ENCODE results near the gene CDO1.

Gene CDO1

DNA sequence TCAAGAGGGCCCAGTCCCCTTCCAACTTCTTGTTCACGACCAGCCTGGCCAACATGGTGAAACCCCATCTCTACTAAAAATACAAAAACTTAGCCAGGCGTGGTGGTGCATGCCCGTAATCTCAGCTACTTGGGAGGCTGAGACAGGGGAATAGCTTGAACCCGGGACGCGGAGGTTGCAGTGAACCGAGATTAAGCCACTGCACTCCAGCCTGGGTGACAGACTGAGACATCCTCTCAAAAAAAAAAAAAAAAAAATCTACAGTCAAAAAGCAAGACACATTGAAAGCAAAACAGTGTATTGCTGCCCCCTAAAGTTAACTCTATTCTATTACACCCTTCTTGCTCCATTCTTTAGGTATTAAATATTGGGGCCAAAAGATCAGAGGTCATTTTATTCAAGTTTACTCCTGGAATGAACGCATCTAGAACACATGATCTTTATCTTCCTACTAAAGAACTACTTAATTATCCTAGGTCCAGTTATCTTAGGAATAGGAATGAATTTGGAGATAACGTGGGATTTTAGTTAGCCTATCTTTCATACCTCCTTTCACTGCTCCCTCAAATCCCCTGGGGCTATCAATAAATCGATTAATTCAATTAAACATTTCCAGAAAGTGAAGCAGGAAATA, 22.5 kb upstream of the CDO1 start:
- H3K4me3 ChIP-seq (replicated peaks; ENCODE audit: insufficient read depth, low read length) = peak overlapping the region; percentile 71; the same call in 1 of the 2 replicates
- no peaks in the 10 kb centered on the region for H3K27me3 ChIP-seq (ENCODE audit: insufficient read depth, poor library complexity, severe bottlenecking)
- TF ChIP-seq, protein P1, sequence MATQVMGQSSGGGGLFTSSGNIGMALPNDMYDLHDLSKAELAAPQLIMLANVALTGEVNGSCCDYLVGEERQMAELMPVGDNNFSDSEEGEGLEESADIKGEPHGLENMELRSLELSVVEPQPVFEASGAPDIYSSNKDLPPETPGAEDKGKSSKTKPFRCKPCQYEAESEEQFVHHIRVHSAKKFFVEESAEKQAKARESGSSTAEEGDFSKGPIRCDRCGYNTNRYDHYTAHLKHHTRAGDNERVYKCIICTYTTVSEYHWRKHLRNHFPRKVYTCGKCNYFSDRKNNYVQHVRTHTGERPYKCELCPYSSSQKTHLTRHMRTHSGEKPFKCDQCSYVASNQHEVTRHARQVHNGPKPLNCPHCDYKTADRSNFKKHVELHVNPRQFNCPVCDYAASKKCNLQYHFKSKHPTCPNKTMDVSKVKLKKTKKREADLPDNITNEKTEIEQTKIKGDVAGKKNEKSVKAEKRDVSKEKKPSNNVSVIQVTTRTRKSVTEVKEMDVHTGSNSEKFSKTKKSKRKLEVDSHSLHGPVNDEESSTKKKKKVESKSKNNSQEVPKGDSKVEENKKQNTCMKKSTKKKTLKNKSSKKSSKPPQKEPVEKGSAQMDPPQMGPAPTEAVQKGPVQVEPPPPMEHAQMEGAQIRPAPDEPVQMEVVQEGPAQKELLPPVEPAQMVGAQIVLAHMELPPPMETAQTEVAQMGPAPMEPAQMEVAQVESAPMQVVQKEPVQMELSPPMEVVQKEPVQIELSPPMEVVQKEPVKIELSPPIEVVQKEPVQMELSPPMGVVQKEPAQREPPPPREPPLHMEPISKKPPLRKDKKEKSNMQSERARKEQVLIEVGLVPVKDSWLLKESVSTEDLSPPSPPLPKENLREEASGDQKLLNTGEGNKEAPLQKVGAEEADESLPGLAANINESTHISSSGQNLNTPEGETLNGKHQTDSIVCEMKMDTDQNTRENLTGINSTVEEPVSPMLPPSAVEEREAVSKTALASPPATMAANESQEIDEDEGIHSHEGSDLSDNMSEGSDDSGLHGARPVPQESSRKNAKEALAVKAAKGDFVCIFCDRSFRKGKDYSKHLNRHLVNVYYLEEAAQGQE (IDR thresholded peaks at IDR 0.05; ENCODE audit: insufficient replicate concordance, low read depth) = no peak
- TF ChIP-seq POLR2AphosphoS5 (IDR thresholded peaks at IDR 0.05; ENCODE audit: low read depth) = no peak
- TF ChIP-seq GABPA (IDR thresholded peaks at IDR 0.05; ENCODE audit: low read depth) = no peak
- no peak for TF ChIP-seq SPI1 (IDR thresholded peaks at IDR 0.05; ENCODE audit: borderline replicate concordance, low read depth)
- TF ChIP-seq CTCF (IDR thresholded peaks at IDR 0.05; ENCODE audit: insufficient read depth, low read length) = no peak
- peak; percentile 4 to 33 for DNase-seq (ENCODE audit: low read depth in 1 of 2, low spot score in 1 of 2)
- H3K27ac ChIP-seq (replicated peaks) = no peak overlapping the region

- DNase-seq (ENCODE audit: low read depth in 1 of 2, low spot score in 1 of 2) = no peak
- TF ChIP-seq, protein P1 (IDR thresholded peaks at IDR 0.05; ENCODE audit: insufficient replicate concordance, low read depth) = no peak
- TF ChIP-seq GABPA (IDR thresholded peaks at IDR 0.05; ENCODE audit: low read depth) (no peak), POLR2AphosphoS5 (IDR thresholded peaks at IDR 0.05; ENCODE audit: low read depth) (no peak), CTCF (IDR thresholded peaks at IDR 0.05; ENCODE audit: insufficient read depth, low read length) (no peak), SPI1 (IDR thresholded peaks at IDR 0.05; ENCODE audit: borderline replicate concordance, low read depth) (no peak)
- no peak overlapping the region for H3K27ac ChIP-seq (replicated peaks)
- no peaks in the 10 kb centered on the region for H3K27me3 ChIP-seq (ENCODE audit: insufficient read depth, poor library complexity, severe bottlenecking)
- no peak overlapping the region for H3K4me3 ChIP-seq (replicated peaks; ENCODE audit: insufficient read depth, low read length)
Observed at GRCh38 chr5:115835481-115835880, 19.0 kb upstream of the CDO1 start.

DNA sequence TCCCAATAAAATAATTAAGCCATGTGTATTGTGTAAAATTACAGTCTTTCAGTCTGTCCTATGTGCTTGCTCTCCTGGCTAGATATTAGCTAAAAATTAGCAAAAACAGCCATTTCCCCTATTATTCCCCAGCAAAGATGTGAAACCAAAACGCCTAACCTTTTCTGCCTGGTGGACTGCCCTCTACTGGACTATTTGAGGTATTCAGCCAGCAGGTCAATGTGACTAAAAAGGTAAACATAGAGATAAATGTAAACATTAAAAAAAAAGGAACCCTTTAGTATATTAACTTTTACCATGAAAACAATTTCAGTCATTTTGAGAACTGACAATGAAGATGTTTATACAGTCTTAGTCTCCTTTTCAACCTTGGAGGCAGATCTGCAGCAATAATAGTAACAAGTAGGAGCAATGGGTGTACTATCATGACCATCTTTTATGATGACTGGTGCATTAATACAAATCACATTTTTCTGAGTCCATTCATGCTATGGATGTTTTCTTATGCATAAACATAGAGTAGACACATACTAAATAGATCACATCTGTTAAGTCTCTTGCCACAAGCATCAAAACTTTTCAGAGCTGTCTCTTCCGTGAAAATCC, 14.8 kb upstream of the CDO1 start:
- Histone ChIP-seq H3K27me3 (ENCODE audit: insufficient read depth, poor library complexity, severe bottlenecking) (no peaks in the 10 kb centered on the region), H3K4me3 (replicated peaks; ENCODE audit: insufficient read depth, low read length) (no peak overlapping the region), H3K27ac (replicated peaks) (no peak overlapping the region)
- DNase-seq (ENCODE audit: low read depth in 1 of 2, low spot score in 1 of 2) = peak in 1 of 2 experiments; percentile 14
- TF ChIP-seq GABPA (IDR thresholded peaks at IDR 0.05; ENCODE audit: low read depth) (no peak), SPI1 (IDR thresholded peaks at IDR 0.05; ENCODE audit: borderline replicate concordance, low read depth) (no peak; the same call in 1 of the 2 replicates), CTCF (IDR thresholded peaks at IDR 0.05; ENCODE audit: insufficient read depth, low read length) (no peak), POLR2AphosphoS5 (IDR thresholded peaks at IDR 0.05; ENCODE audit: low read depth) (no peak)
- TF ChIP-seq, protein P1 (IDR thresholded peaks at IDR 0.05; ENCODE audit: insufficient replicate concordance, low read depth) = no peak

All from HL-60 (cell line).